ENCODE results near the gene LSMEM2.

- TF ChIP-seq YY1 (IDR thresholded peaks at IDR 0.05; ENCODE audit: low read depth, low read length) (no peak), TAF1 (IDR thresholded peaks at IDR 0.05; ENCODE audit: low read depth, low read length) (no peak), CTCF (IDR thresholded peaks at IDR 0.05; ENCODE audit: control extremely low read depth in 1 of 3, insufficient read depth in 1 of 3, low read depth in 1 of 3, low read length in 3 of 3) (no peak), ATF2 (IDR thresholded peaks at IDR 0.05; ENCODE audit: low read length) (no peak), ZNF274 (IDR thresholded peaks at IDR 0.05; ENCODE audit: borderline replicate concordance, extremely low read depth, low read length) (no peak), NRF1 (IDR thresholded peaks at IDR 0.05; ENCODE audit: low read depth, low read length) (no peak), ASH2L (IDR thresholded peaks at IDR 0.05; ENCODE audit: low read length) (no peak)
Observed at GRCh38 chr3:50266017-50266416, 12.9 kb upstream of the LSMEM2 start.
